ENCODE data around the gene PRKCZ. TPM values are rescaled to one million over a fixed set of nuclear protein-coding genes. Genes with fewer than 3 reads are reported as not detected.

Gene PRKCZ
- total RNA-seq, 1 experiment from 2014 or later, result 45.9 TPM

DNA sequence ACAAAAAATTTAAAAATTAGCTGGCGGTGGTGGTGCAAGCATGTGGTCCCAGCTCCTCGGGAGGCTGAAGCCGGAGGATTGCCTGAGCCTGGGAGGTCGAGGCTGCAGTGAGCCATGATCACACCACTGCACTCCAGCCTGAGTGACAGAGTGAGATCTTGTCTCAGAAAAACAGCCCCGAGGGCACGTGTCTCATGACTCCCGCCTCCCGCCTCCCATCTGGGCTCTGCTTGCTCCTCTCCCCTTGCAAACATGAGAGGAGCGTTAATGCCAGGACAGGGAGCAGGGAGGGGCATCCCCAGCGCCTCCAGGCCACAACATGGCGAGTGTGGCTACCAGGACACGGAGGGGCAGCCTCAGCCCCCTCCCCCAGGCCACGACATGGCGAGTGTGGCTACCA lies 116.0 kb downstream of the PRKCZ start:
- H3K4me3 Mint-ChIP-seq (ENCODE audit: unreplicated experiment), result no peak overlapping the region
- H3K36me3 ChIP-seq (ENCODE audit: control insufficient read depth, insufficient read depth, low read length), result peaks cover 2% of the 10 kb centered on the region; the same call in 1 of the 2 replicates
- intact Hi-C loops (cut with micrococcal nuclease; ENCODE audit: unreplicated experiment), result no loop called here
- no peaks in the 10 kb centered on the region for H3K9me3 Mint-ChIP-seq (ENCODE audit: unreplicated experiment)
- no TSS peak for BruUV-seq (replicated peaks)
- peaks cover 13% of the 10 kb centered on the region for H3K36me3 Mint-ChIP-seq (ENCODE audit: insufficient read depth, unreplicated experiment)
- no peaks in the 10 kb centered on the region for H3K9me3 ChIP-seq
- no peaks in the 10 kb centered on the region for H3K4me1 Mint-ChIP-seq (ENCODE audit: low read depth, unreplicated experiment)
- ChIA-PET CTCF (no interaction called here), POLR2A (no interaction called here)
- H3K4me3 ChIP-seq (ENCODE audit: low read depth, low read length), result no peak overlapping the region
- no peak overlapping the region for H3K27ac Mint-ChIP-seq (ENCODE audit: unreplicated experiment)
- H3K27me3 ChIP-seq (replicated peaks; ENCODE audit: control insufficient read depth, insufficient read depth, low read length), result no peaks in the 10 kb centered on the region
- H3K4me1 ChIP-seq, result no peaks in the 10 kb centered on the region
- H3K27me3 Mint-ChIP-seq (ENCODE audit: insufficient read depth, unreplicated experiment), result no peaks in the 10 kb centered on the region
- TF ChIP-seq, protein P1, sequence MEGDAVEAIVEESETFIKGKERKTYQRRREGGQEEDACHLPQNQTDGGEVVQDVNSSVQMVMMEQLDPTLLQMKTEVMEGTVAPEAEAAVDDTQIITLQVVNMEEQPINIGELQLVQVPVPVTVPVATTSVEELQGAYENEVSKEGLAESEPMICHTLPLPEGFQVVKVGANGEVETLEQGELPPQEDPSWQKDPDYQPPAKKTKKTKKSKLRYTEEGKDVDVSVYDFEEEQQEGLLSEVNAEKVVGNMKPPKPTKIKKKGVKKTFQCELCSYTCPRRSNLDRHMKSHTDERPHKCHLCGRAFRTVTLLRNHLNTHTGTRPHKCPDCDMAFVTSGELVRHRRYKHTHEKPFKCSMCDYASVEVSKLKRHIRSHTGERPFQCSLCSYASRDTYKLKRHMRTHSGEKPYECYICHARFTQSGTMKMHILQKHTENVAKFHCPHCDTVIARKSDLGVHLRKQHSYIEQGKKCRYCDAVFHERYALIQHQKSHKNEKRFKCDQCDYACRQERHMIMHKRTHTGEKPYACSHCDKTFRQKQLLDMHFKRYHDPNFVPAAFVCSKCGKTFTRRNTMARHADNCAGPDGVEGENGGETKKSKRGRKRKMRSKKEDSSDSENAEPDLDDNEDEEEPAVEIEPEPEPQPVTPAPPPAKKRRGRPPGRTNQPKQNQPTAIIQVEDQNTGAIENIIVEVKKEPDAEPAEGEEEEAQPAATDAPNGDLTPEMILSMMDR (IDR thresholded peaks at IDR 0.05; ENCODE audit: insufficient read depth in 1 of 2, low read depth in 1 of 2, low read length in 1 of 2, severe bottlenecking in 1 of 2, unreplicated experiment in 1 of 2), result no peak
- DNase-seq, result no peak

DNA sequence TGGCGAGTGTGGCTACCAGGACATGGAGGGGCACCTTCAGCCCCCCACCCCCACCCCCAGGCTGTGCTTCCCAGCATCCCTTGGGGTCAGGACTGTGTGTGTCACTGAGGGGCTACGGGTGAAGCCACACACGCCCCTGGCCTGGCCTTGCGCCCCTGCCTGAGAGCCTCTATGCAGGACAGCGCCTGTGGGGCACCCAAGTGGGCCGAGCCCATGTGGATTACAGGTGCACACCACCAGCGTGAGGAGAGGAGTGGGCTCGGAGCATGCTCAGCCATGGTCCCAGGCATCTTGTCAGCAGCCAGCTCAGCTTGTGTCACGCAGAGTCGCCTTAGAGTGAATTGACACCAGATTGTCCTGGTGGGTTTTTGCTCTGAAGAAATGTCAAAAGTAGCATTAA lies 116.5 kb downstream of the PRKCZ start:
- H3K36me3 ChIP-seq (ENCODE audit: control insufficient read depth, insufficient read depth, low read length), result peaks cover 2% of the 10 kb centered on the region; the same call in 1 of the 2 replicates
- no peak overlapping the region for H3K4me3 ChIP-seq (ENCODE audit: low read depth, low read length)
- no peak overlapping the region for H3K27ac Mint-ChIP-seq (ENCODE audit: unreplicated experiment)
- no peak for DNase-seq
- no peaks in the 10 kb centered on the region for H3K9me3 Mint-ChIP-seq (ENCODE audit: unreplicated experiment)
- TF ChIP-seq, protein P1 (IDR thresholded peaks at IDR 0.05; ENCODE audit: insufficient read depth in 1 of 2, low read depth in 1 of 2, low read length in 1 of 2, severe bottlenecking in 1 of 2, unreplicated experiment in 1 of 2), result no peak
- H3K4me1 Mint-ChIP-seq (ENCODE audit: low read depth, unreplicated experiment), result no peaks in the 10 kb centered on the region
- H3K4me3 Mint-ChIP-seq (ENCODE audit: unreplicated experiment), result no peak overlapping the region
- CTCF ChIA-PET, result no interaction called here
- BruUV-seq (replicated peaks), result no TSS peak
- no peaks in the 10 kb centered on the region for H3K4me1 ChIP-seq
- peaks cover 13% of the 10 kb centered on the region for H3K36me3 Mint-ChIP-seq (ENCODE audit: insufficient read depth, unreplicated experiment)
- intact Hi-C loops (cut with micrococcal nuclease; ENCODE audit: unreplicated experiment), result no loop called here
- no peaks in the 10 kb centered on the region for H3K9me3 ChIP-seq
- no peaks in the 10 kb centered on the region for H3K27me3 ChIP-seq (replicated peaks; ENCODE audit: control insufficient read depth, insufficient read depth, low read length)
- no peaks in the 10 kb centered on the region for H3K27me3 Mint-ChIP-seq (ENCODE audit: insufficient read depth, unreplicated experiment)
- POLR2A ChIA-PET, result no interaction called here

DNA sequence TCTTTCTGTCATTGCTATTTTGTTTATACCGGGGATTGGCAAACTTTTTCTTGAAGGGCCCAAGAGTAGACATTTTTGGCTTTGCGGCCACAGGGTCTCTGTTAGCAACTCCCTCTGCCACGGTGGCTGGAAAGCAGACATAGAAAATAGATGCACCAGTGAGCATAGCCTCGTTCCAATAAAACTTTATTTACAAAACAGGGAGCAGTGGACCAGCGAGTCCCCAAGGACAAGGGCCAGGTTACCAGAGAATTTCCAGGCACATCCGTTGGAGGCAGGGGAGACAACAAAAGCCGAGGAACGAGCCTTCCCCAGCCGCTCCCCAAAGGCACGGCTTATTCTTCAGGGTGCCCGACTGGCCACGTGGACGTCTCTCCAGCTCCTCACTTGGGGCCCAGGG lies 117.9 kb downstream of the PRKCZ start:
- TF ChIP-seq, protein P1 (IDR thresholded peaks at IDR 0.05; ENCODE audit: insufficient read depth in 1 of 2, low read depth in 1 of 2, low read length in 1 of 2, severe bottlenecking in 1 of 2, unreplicated experiment in 1 of 2), result no peak
- CTCF ChIA-PET, result no interaction called here
- Histone ChIP-seq H3K4me3 (ENCODE audit: low read depth, low read length) (no peak overlapping the region), H3K36me3 (ENCODE audit: control insufficient read depth, insufficient read depth, low read length) (no peaks in the 10 kb centered on the region), H3K9me3 (no peaks in the 10 kb centered on the region), H3K4me1 (no peaks in the 10 kb centered on the region), H3K27me3 (replicated peaks; ENCODE audit: control insufficient read depth, insufficient read depth, low read length) (no peaks in the 10 kb centered on the region)
- Mint-ChIP-seq H3K4me3 (ENCODE audit: unreplicated experiment) (no peak overlapping the region), H3K4me1 (ENCODE audit: low read depth, unreplicated experiment) (no peaks in the 10 kb centered on the region), H3K36me3 (ENCODE audit: insufficient read depth, unreplicated experiment) (peaks cover under 1% of the 10 kb centered on the region), H3K27ac (ENCODE audit: unreplicated experiment) (no peak overlapping the region), H3K9me3 (ENCODE audit: unreplicated experiment) (no peaks in the 10 kb centered on the region), H3K27me3 (ENCODE audit: insufficient read depth, unreplicated experiment) (no peaks in the 10 kb centered on the region)
- no peak for DNase-seq
- intact Hi-C loops (cut with micrococcal nuclease; ENCODE audit: unreplicated experiment), result no loop called here
- POLR2A ChIA-PET, result no interaction called here
- no TSS peak for BruUV-seq (replicated peaks)
